ENCODE measurements around the gene MED13. TPM values are rescaled to one million over a fixed set of nuclear protein-coding genes. Genes with fewer than 3 reads are reported as not detected.

MED13 gene
- total and polyA plus RNA-seq, 2 experiments from 2014 or later, result 6.6 to 51.2 TPM

DNA sequence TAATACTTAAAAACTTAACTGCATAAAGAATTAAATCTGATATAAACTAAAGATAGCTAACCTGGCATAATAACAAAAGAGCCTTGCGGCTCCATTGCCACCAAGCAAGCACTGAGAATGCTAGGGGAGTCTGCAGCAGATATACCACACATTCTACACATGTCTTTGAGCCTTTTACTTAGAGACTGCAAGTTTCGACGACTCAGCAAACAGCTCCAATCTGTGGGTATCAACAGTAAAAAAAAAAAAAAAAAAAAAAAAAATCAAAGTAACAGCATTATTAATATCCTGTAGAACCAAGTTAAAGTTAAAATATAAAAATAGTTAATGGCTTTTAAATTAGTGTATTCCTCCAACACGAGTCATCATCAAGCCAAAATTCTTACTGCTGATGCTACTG lies 109.5 kb downstream of the MED13 start:
- no peaks in the 10 kb centered on the region for H3K27me3 ChIP-seq
- no peak for TF ChIP-seq EZH2phosphoT487 (IDR thresholded peaks at IDR 0.05; ENCODE audit: low read depth, severe bottlenecking, unreplicated experiment)
- TF ChIP-seq CTCF (IDR thresholded peaks at IDR 0.05; ENCODE audit: poor library complexity), result no peak
- no peak for TF ChIP-seq EZH2 (IDR thresholded peaks at IDR 0.05; ENCODE audit: borderline replicate concordance)
- no peak for DNase-seq (ENCODE audit: low spot score)
- H3K9me2 ChIP-seq (replicated peaks; ENCODE audit: insufficient read depth), result no peaks in the 10 kb centered on the region
- no peak overlapping the region for H2AFZ ChIP-seq
- H4K20me1 ChIP-seq (ENCODE audit: insufficient read depth, poor library complexity, severe bottlenecking), result no peaks in the 10 kb centered on the region
- H3K4me1 ChIP-seq (ENCODE audit: insufficient read depth), result no peaks in the 10 kb centered on the region
- H3K9me3 ChIP-seq (ENCODE audit: low read depth), result no peaks in the 10 kb centered on the region
- H3K79me2 ChIP-seq, result peaks cover 4% of the 10 kb centered on the region
- WGBS (ENCODE audit: low lambda C conversion rate, missing lambda C conversion rate), result 98% methylated on average over 4 of the region's 4 CpGs
- H3K27ac ChIP-seq, result no peak overlapping the region
- no peak overlapping the region for H3K4me2 ChIP-seq
- H3K4me3 ChIP-seq, result no peak overlapping the region
- peaks cover 6% of the 10 kb centered on the region for H3K36me3 ChIP-seq (replicated peaks; ENCODE audit: insufficient read depth, low read depth)

DNA sequence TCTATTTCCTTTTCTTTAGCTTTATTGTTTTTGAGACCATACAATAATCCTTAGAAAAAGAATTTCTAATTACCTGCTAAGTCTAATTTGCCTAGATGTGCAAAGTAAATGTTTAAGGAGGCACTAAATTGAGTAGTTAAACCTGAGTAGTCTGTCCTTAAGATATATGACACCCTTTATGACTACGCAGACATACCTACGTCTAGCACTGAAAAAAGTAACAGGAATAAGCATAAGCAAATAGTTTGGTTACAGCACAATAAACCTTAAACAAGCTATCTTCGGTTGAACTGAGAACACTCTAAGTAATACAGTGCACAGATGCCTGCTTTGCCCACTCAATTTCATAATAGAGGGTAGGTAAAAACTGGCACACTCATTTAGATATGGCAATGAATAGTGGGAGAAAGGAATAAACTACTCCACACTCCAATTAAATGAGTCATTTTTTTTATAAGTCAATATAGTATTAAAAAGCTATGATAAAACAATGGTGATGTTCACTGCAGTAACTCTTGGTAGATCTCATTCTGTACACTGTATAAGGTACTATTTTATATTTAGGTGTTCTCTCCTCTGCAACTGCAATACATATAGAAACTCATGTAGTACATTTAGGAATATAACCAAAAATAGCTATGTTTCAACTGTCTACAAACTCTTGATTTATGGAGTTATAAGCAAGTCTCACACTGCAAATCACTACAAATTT lies 117.6 kb downstream of the MED13 start:
- Histone ChIP-seq H3K27me3 (no peaks in the 10 kb centered on the region), H3K9me2 (replicated peaks; ENCODE audit: insufficient read depth) (no peaks in the 10 kb centered on the region), H3K9me3 (ENCODE audit: low read depth) (no peaks in the 10 kb centered on the region), H3K4me2 (no peak overlapping the region), H2AFZ (no peak overlapping the region), H3K27ac (no peak overlapping the region), H4K20me1 (ENCODE audit: insufficient read depth, poor library complexity, severe bottlenecking) (no peaks in the 10 kb centered on the region), H3K79me2 (peaks cover 3% of the 10 kb centered on the region), H3K36me3 (replicated peaks; ENCODE audit: insufficient read depth, low read depth) (no peaks in the 10 kb centered on the region), H3K4me3 (no peak overlapping the region), H3K4me1 (ENCODE audit: insufficient read depth) (no peaks in the 10 kb centered on the region)
- TF ChIP-seq CTCF (IDR thresholded peaks at IDR 0.05; ENCODE audit: poor library complexity) (no peak), EZH2 (IDR thresholded peaks at IDR 0.05; ENCODE audit: borderline replicate concordance) (no peak), EZH2phosphoT487 (IDR thresholded peaks at IDR 0.05; ENCODE audit: low read depth, severe bottlenecking, unreplicated experiment) (no peak)
- WGBS (ENCODE audit: low lambda C conversion rate, missing lambda C conversion rate), result 74% methylated on average over 3 of the region's 3 CpGs
- no peak for DNase-seq (ENCODE audit: low spot score)

GRCh38 chr17:61946359-61946758 lies 118.7 kb downstream of the MED13 start:
- no peak overlapping the region for H3K4me2 ChIP-seq
- no peaks in the 10 kb centered on the region for H3K27me3 ChIP-seq
- no peaks in the 10 kb centered on the region for H3K4me1 ChIP-seq (ENCODE audit: insufficient read depth)
- no peaks in the 10 kb centered on the region for H4K20me1 ChIP-seq (ENCODE audit: insufficient read depth, poor library complexity, severe bottlenecking)
- WGBS (ENCODE audit: low lambda C conversion rate, missing lambda C conversion rate), result 91% methylated on average over 2 of the region's 2 CpGs
- H2AFZ ChIP-seq, result no peak overlapping the region
- no peak overlapping the region for H3K27ac ChIP-seq
- no peaks in the 10 kb centered on the region for H3K9me2 ChIP-seq (replicated peaks; ENCODE audit: insufficient read depth)
- H3K9me3 ChIP-seq (ENCODE audit: low read depth), result no peaks in the 10 kb centered on the region
- no peak overlapping the region for H3K4me3 ChIP-seq
- no peak for DNase-seq (ENCODE audit: low spot score)
- H3K79me2 ChIP-seq, result peaks cover 3% of the 10 kb centered on the region
- TF ChIP-seq EZH2 (IDR thresholded peaks at IDR 0.05; ENCODE audit: borderline replicate concordance) (no peak), CTCF (IDR thresholded peaks at IDR 0.05; ENCODE audit: poor library complexity) (no peak), EZH2phosphoT487 (IDR thresholded peaks at IDR 0.05; ENCODE audit: low read depth, severe bottlenecking, unreplicated experiment) (no peak)
- no peaks in the 10 kb centered on the region for H3K36me3 ChIP-seq (replicated peaks; ENCODE audit: insufficient read depth, low read depth)

All from hepatocyte (in vitro differentiated cells).